ENCODE measurements around the gene BTBD9. TPM values are rescaled to one million over a fixed set of nuclear protein-coding genes. Genes with fewer than 3 reads are reported as not detected.

BTBD9 gene
- polyA plus RNA-seq, 1 donor (not counting 4 experiments of a cell fraction or from before 2014, with no cell fraction given) = 6.8 TPM

GRCh38 chr6:38218235-38218634 is 421.5 kb downstream of the BTBD9 start:
- no peaks in the 10 kb centered on the region for H3K9me3 ChIP-seq (ENCODE audit: control insufficient read depth, low read depth, low read length)
- no peak overlapping the region for H3K4me3 ChIP-seq (ENCODE audit: control insufficient read depth in 2 of 3, extremely low read depth in 1 of 3, insufficient read depth in 2 of 3, low read depth in 1 of 3, low read length in 3 of 3)
- no peaks in the 10 kb centered on the region for H3K79me2 ChIP-seq (ENCODE audit: control insufficient read depth, insufficient read depth, low read length)
- H3K27me3 ChIP-seq (ENCODE audit: control insufficient read depth, extremely low read depth, insufficient read depth, low read length) = no peaks in the 10 kb centered on the region
- no peak overlapping the region for H3K27ac ChIP-seq (ENCODE audit: control insufficient read depth, insufficient read depth, low read length)
- peak; percentile 49 for FAIRE-seq
- H4K20me1 ChIP-seq (ENCODE audit: control insufficient read depth, extremely low read depth, insufficient read depth, low read length) = no peaks in the 10 kb centered on the region
- H3K9ac ChIP-seq (ENCODE audit: control insufficient read depth, extremely low read depth, insufficient read depth, low read length) = no peak overlapping the region
- DNase-seq (ENCODE audit: low read depth, low spot score) = no peak
- peaks cover 9% of the 10 kb centered on the region for H3K4me1 ChIP-seq (ENCODE audit: control insufficient read depth, extremely low read depth, insufficient read depth, low read length)
- no peaks in the 10 kb centered on the region for H3K9me1 ChIP-seq (ENCODE audit: control insufficient read depth, extremely low read depth, insufficient read depth, low read length)
- no peaks in the 10 kb centered on the region for H3K36me3 ChIP-seq (ENCODE audit: control insufficient read depth in 2 of 2, extremely low read depth in 1 of 2, insufficient read depth in 2 of 2, low read length in 2 of 2)
- no peak overlapping the region for H3K4me2 ChIP-seq (ENCODE audit: control insufficient read depth, extremely low read depth, insufficient read depth, low read depth, low read length)
- H2AFZ ChIP-seq (ENCODE audit: control insufficient read depth, low read length) = no peak overlapping the region
- dilution Hi-C loops (cut with MboI; ENCODE audit: extremely low pct_ligation_motif_present, low sequenced_read_pairs) = no loop called here
- TF ChIP-seq CTCF (optimal IDR thresholded peaks at IDR 0.05 in 1 of 3, IDR thresholded peaks at IDR 0.05 in 1 of 3, conservative IDR thresholded peaks at IDR 0.05 in 1 of 3; ENCODE audit: extremely low read depth in 1 of 3, insufficient read depth in 2 of 3, low read length in 3 of 3) = no peak
- TF ChIP-seq EZH2 (IDR thresholded peaks at IDR 0.05; ENCODE audit: low read length) = no peak

- Histone ChIP-seq H3K79me2 (ENCODE audit: control insufficient read depth, insufficient read depth, low read length) (no peaks in the 10 kb centered on the region), H3K4me1 (ENCODE audit: control insufficient read depth, extremely low read depth, insufficient read depth, low read length) (peaks cover 9% of the 10 kb centered on the region), H3K27me3 (ENCODE audit: control insufficient read depth, extremely low read depth, insufficient read depth, low read length) (no peaks in the 10 kb centered on the region), H3K4me3 (ENCODE audit: control insufficient read depth in 2 of 3, extremely low read depth in 1 of 3, insufficient read depth in 2 of 3, low read depth in 1 of 3, low read length in 3 of 3) (no peak overlapping the region), H4K20me1 (ENCODE audit: control insufficient read depth, extremely low read depth, insufficient read depth, low read length) (no peaks in the 10 kb centered on the region), H3K9ac (ENCODE audit: control insufficient read depth, extremely low read depth, insufficient read depth, low read length) (no peak overlapping the region), H3K9me1 (ENCODE audit: control insufficient read depth, extremely low read depth, insufficient read depth, low read length) (no peaks in the 10 kb centered on the region), H3K9me3 (ENCODE audit: control insufficient read depth, low read depth, low read length) (no peaks in the 10 kb centered on the region), H3K36me3 (ENCODE audit: control insufficient read depth in 2 of 2, extremely low read depth in 1 of 2, insufficient read depth in 2 of 2, low read length in 2 of 2) (no peaks in the 10 kb centered on the region), H3K4me2 (ENCODE audit: control insufficient read depth, extremely low read depth, insufficient read depth, low read depth, low read length) (no peak overlapping the region), H2AFZ (ENCODE audit: control insufficient read depth, low read length) (no peak overlapping the region), H3K27ac (ENCODE audit: control insufficient read depth, insufficient read depth, low read length) (no peak overlapping the region)
- DNase-seq (ENCODE audit: low read depth, low spot score) = no peak
- TF ChIP-seq CTCF (optimal IDR thresholded peaks at IDR 0.05 in 1 of 3, IDR thresholded peaks at IDR 0.05 in 1 of 3, conservative IDR thresholded peaks at IDR 0.05 in 1 of 3; ENCODE audit: extremely low read depth in 1 of 3, insufficient read depth in 2 of 3, low read length in 3 of 3) (no peak), EZH2 (IDR thresholded peaks at IDR 0.05; ENCODE audit: low read length) (no peak)
- dilution Hi-C loops (cut with MboI; ENCODE audit: extremely low pct_ligation_motif_present, low sequenced_read_pairs) = no loop called here
- no peak for FAIRE-seq
These were observed 423.3 kb downstream of the BTBD9 start for GRCh38 chr6:38216451-38216850.
